Measurements from ENCODE around the gene MYH13. TPM values are rescaled to one million over a fixed set of nuclear protein-coding genes. Genes with fewer than 3 reads are reported as not detected.

The MYH13 gene
- not detected in 5 replicates for total RNA-seq (2022; extraction: Qiagen RNA extraction; ENCODE audit: low read depth)

DNA sequence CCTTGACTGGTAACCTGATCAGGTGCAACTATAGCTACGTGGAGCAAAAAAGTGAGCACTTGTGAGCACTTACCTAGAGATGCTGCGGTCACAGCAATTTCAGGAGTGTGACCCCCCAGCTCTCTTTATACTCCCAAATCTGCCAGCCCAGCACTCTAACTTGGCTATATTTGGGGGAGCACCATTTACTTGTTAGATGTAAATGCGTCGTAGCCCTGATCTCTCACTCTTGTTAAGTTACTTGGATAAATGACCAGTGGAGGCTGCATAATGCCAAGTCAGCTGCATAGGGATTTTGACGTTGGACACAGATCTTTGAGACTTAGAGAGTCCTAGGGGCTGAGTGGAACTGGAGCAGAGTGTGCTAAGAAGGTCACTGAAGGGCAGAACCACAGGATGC is at the start of gene MYH13:
Gene MYH13, minus strand, starts transcription at position 101 of the 400 bp plus-strand sequence. CDS start 8,476 bp downstream, outside the sequence.

DNA sequence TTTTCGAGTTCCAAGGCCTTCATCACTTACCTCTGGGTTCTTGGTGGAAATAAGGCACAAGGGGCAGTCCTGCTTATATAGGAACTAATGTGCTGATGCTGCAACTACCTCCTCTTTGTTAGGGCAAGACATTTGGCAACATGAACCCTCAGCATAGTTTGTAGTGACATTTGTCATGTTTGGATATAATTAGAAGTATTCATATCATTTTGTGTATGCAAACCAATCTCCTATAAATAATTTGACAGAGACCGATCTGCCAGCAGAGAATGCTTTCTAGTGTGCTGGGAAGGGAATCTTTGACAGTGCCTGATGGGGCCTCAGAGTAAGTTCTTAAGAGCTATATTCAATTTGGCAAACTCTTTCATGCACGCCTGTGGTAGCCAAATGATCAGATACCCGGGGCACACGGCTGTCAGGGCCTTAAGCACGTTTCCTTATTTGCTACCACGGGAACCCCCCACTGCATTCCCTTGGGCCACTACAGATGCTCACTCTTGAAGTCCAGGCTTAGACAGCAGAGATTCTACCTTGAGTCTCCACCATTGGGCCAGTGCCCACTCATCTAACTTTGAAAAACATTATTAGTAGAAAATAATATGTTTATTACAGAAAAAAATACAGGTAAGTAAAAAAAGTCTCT is 49.2 kb upstream of the MYH13 start, which contains the start of gene MYH8:
Gene MYH8, minus strand, starts transcription at position 51 of the 643 bp plus-strand sequence. CDS start 1,723 bp downstream, outside the sequence.

Other genes starting within 250 kb of the MYH13 start
- gene GAS7, start 174.4 kb downstream of the MYH13 start, total RNA-seq (2022; extraction: Qiagen RNA extraction; ENCODE audit: low read depth): 0.21 to 0.57 TPM (median 0.43 TPM) in 5 replicates
- gene MYH8, start 48.9 kb upstream of the MYH13 start, total RNA-seq (2022; extraction: Qiagen RNA extraction; ENCODE audit: low read depth): not detected in 5 replicates
- not detected in 5 replicates for gene MYH4, start 96.6 kb upstream of the MYH13 start, total RNA-seq (2022; extraction: Qiagen RNA extraction; ENCODE audit: low read depth)
- gene MYH1, start 145.5 kb upstream of the MYH13 start, total RNA-seq (2022; extraction: Qiagen RNA extraction; ENCODE audit: low read depth): not detected in 5 replicates
- not detected in 5 replicates for gene MYH2, start 176.7 kb upstream of the MYH13 start, total RNA-seq (2022; extraction: Qiagen RNA extraction; ENCODE audit: low read depth)